Tongue (tissue), 2 donors: ENCODE measurements around the gene PLEKHA7. TPM values are rescaled to one million over a fixed set of nuclear protein-coding genes. Genes with fewer than 3 reads are reported as not detected.
"Not testable (repeated sequence)": the region's sequence is repeated elsewhere in the genome, so short reads cannot be mapped to it uniquely, and the experiment has no call there.

ENCODE experiments used
- DNase-seq: peaks from one replicate; pipeline ENCODE4 v3.0.0-alpha.2; 2015
- total RNA-seq: library from RNA; depleted of rRNA; stranded (reverse); fragments of >200 nt; gene quantifications from one replicate; pipeline ENCODE4 v1.2.3, GENCODE V29; 2014

PLEKHA7 gene
- total RNA-seq, 1 donor from 2014 or later, result 15.6 TPM

- DNase-seq, result no peak
These were observed 133.9 kb downstream of the PLEKHA7 start for GRCh38 chr11:16880184-16880801.

- DNase-seq, result no peak
These were observed 134.5 kb downstream of the PLEKHA7 start for GRCh38 chr11:16879690-16880089.

GRCh38 chr11:16876837-16877236, 137.4 kb downstream of the PLEKHA7 start:
- DNase-seq, result no peak

GRCh38 chr11:16876053-16876752, 138.0 kb downstream of the PLEKHA7 start:
- DNase-seq, result peak; percentile 54

- DNase-seq, result peak; percentile 36
These were observed 139.8 kb downstream of the PLEKHA7 start for GRCh38 chr11:16874275-16874975.

- DNase-seq, result no peak
These were observed 140.9 kb downstream of the PLEKHA7 start for GRCh38 chr11:16873289-16873688.

GRCh38 chr11:16871368-16871767, 142.8 kb downstream of the PLEKHA7 start:
- DNase-seq, result peak; percentile 32

GRCh38 chr11:16867097-16867496, 147.1 kb downstream of the PLEKHA7 start:
- no peak for DNase-seq

GRCh38 chr11:16864428-16864827, 149.8 kb downstream of the PLEKHA7 start:
- not testable (repeated sequence) for DNase-seq

GRCh38 chr11:16863389-16863788, 150.8 kb downstream of the PLEKHA7 start:
- DNase-seq, result peak; percentile 84

- peak; percentile 58 for DNase-seq
These were observed 151.5 kb downstream of the PLEKHA7 start for GRCh38 chr11:16862726-16863125.

GRCh38 chr11:16861862-16862261, 152.4 kb downstream of the PLEKHA7 start:
- no peak for DNase-seq

- DNase-seq, result no peak
These were observed 153.6 kb downstream of the PLEKHA7 start for GRCh38 chr11:16860617-16861016.

- DNase-seq, result no peak
These were observed 154.6 kb downstream of the PLEKHA7 start for GRCh38 chr11:16859651-16860050.

GRCh38 chr11:16857186-16857585, 157.0 kb downstream of the PLEKHA7 start:
- no peak for DNase-seq

GRCh38 chr11:16856022-16856471, 158.2 kb downstream of the PLEKHA7 start:
- peak; percentile 75 for DNase-seq

GRCh38 chr11:16854979-16855378, 159.2 kb downstream of the PLEKHA7 start:
- DNase-seq, result peak; percentile 73

GRCh38 chr11:16853859-16854258, 160.4 kb downstream of the PLEKHA7 start:
- DNase-seq, result no peak

GRCh38 chr11:16853266-16853665, 160.9 kb downstream of the PLEKHA7 start:
- no peak for DNase-seq

GRCh38 chr11:16846305-16846704, 167.9 kb downstream of the PLEKHA7 start:
- DNase-seq, result no peak

- DNase-seq, result no peak
These were observed 169.9 kb downstream of the PLEKHA7 start for GRCh38 chr11:16844268-16844771.

GRCh38 chr11:16843294-16843693, 170.9 kb downstream of the PLEKHA7 start:
- DNase-seq, result peak; percentile 65

- no peak for DNase-seq
These were observed 172.2 kb downstream of the PLEKHA7 start for GRCh38 chr11:16841984-16842383.
